Keratinocyte (primary cell): ENCODE results near the gene SPRN. TPM values are rescaled to one million over a fixed set of nuclear protein-coding genes. Genes with fewer than 3 reads are reported as not detected.

Source experiments
- DNase-seq: peaks from one replicate; pipeline ENCODE4 v3.0.0-alpha.2; 2011; ENCODE audit warnings: low read depth, missing footprints, low spot score
- FAIRE-seq: peaks from 2 replicates; lab custom pipeline; 2011; peaks lifted over from hg19 to GRCh38; lab: Jason Lieb, UNC
- H2AFZ ChIP-seq: 2 replicates; pipeline ENCODE4 v1.6.0; 2012; ENCODE audit warnings: low read length, control low read depth, inconsistent platforms; ENCODE audit not compliant: control insufficient read depth
- H3K27ac ChIP-seq: 2 replicates; pipeline ENCODE4 v1.5.1; 2011; ENCODE audit warnings: low read length; ENCODE audit not compliant: control insufficient read depth, insufficient read depth
- H3K27me3 ChIP-seq: 3 replicates; pipeline ENCODE4 v1.6.0; 2011; ENCODE audit warnings: low read length; ENCODE audit not compliant: control insufficient read depth, insufficient read depth; ENCODE audit errors: extremely low read depth
- H3K36me3 ChIP-seq, 2 experiments: 2 replicates in 1 of 2; 3 replicates in 1 of 2; pipeline ENCODE4 v1.5.1; 2011; ENCODE audit warnings: low read length in 2 of 2, mild to moderate bottlenecking in 1 of 2; ENCODE audit not compliant: control insufficient read depth in 2 of 2, insufficient read depth in 2 of 2; ENCODE audit errors: extremely low read depth in 1 of 2
- H3K4me1 ChIP-seq: 3 replicates; pipeline ENCODE4 v1.5.1; 2011; ENCODE audit warnings: low read length; ENCODE audit not compliant: control insufficient read depth, insufficient read depth; ENCODE audit errors: extremely low read depth
- H3K4me2 ChIP-seq: 3 replicates; pipeline ENCODE4 v1.6.0; 2011; ENCODE audit warnings: low read depth, low read length; ENCODE audit not compliant: control insufficient read depth, insufficient read depth; ENCODE audit errors: extremely low read depth
- H3K4me3 ChIP-seq, 3 experiments: fragments of 200-600 bp in 1 of 3; sonication (generic) in 1 of 3; 2 replicates in 2 of 3; 3 replicates in 1 of 3; pipeline ENCODE4 v1.5.1; 2011 to 2016; ENCODE audit warnings: low read length in 3 of 3, mild to moderate bottlenecking in 3 of 3, control low read depth in 2 of 3, inconsistent platforms in 1 of 3, low read depth in 1 of 3, mixed read lengths in 1 of 3, mixed run types in 1 of 3, moderate library complexity in 1 of 3; ENCODE audit not compliant: control insufficient read depth in 2 of 3, insufficient read depth in 2 of 3; ENCODE audit errors: extremely low read depth in 1 of 3
- H3K79me2 ChIP-seq: 2 replicates; pipeline ENCODE4 v1.6.0; 2012; ENCODE audit warnings: low read length; ENCODE audit not compliant: control insufficient read depth, insufficient read depth
- H3K9ac ChIP-seq: 3 replicates; pipeline ENCODE4 v1.6.0; 2011; ENCODE audit warnings: low read length; ENCODE audit not compliant: control insufficient read depth, insufficient read depth; ENCODE audit errors: extremely low read depth
- H3K9me1 ChIP-seq: 3 replicates; pipeline ENCODE4 v1.6.0; 2011; ENCODE audit warnings: low read length; ENCODE audit not compliant: control insufficient read depth, insufficient read depth; ENCODE audit errors: extremely low read depth
- H3K9me3 ChIP-seq: 2 replicates; pipeline ENCODE4 v1.5.1; 2012; ENCODE audit warnings: low read depth, low read length; ENCODE audit not compliant: control insufficient read depth
- H4K20me1 ChIP-seq: 3 replicates; pipeline ENCODE4 v1.6.0; 2011; ENCODE audit warnings: low read length; ENCODE audit not compliant: control insufficient read depth, insufficient read depth; ENCODE audit errors: extremely low read depth
- CTCF ChIP-seq, 3 experiments: IDR thresholded peaks in 1 of 3; conservative IDR thresholded peaks in 1 of 3; optimal IDR thresholded peaks in 1 of 3; 2 replicates in 2 of 3; 3 replicates in 1 of 3; pipeline versions ENCODE3 to v1.5.1; 2011; ENCODE audit warnings: low read length in 3 of 3, mild to moderate bottlenecking in 3 of 3, moderate library complexity in 2 of 3, control low read depth in 1 of 3, inconsistent platforms in 1 of 3; ENCODE audit not compliant: insufficient read depth in 2 of 3; ENCODE audit errors: extremely low read depth in 1 of 3
- EZH2 ChIP-seq: IDR thresholded peaks from one replicate; pipeline ENCODE4 v1.6.1; 2012; ENCODE audit warnings: inconsistent platforms, mild to moderate bottlenecking, low read length, moderate library complexity
- dilution Hi-C: fragments of 300-500 bp; cut with MboI; formaldehyde crosslinking; loops from one replicate; pipeline ENCODE4 v1.7.0; 2020; ENCODE audit warnings: low sequenced_read_pairs; ENCODE audit not compliant: extremely low pct_ligation_motif_present
- polyA plus RNA-seq, 5 experiments: library from polyadenylated mRNA; depleted of rRNA in 3 of 5; stranded (reverse) in 3 of 5; stranded (forward) in 1 of 5; unstranded in 1 of 5; fragments of >200 nt; gene quantifications; 1 replicate in 1 of 5; 2 replicates in 3 of 5; 3 replicates in 1 of 5; pipeline versions ENCODE4 v1.2.1 to v1.2.3, GENCODE V29; 2011 to 2012; ENCODE audit warnings: missing spikeins in 2 of 5, low read depth in 1 of 5, low replicate concordance in 1 of 5

SPRN gene
- polyA plus RNA-seq, 1 donor (not counting 4 experiments of a cell fraction or from before 2014, with no cell fraction given) = 0.01 TPM

DNA sequence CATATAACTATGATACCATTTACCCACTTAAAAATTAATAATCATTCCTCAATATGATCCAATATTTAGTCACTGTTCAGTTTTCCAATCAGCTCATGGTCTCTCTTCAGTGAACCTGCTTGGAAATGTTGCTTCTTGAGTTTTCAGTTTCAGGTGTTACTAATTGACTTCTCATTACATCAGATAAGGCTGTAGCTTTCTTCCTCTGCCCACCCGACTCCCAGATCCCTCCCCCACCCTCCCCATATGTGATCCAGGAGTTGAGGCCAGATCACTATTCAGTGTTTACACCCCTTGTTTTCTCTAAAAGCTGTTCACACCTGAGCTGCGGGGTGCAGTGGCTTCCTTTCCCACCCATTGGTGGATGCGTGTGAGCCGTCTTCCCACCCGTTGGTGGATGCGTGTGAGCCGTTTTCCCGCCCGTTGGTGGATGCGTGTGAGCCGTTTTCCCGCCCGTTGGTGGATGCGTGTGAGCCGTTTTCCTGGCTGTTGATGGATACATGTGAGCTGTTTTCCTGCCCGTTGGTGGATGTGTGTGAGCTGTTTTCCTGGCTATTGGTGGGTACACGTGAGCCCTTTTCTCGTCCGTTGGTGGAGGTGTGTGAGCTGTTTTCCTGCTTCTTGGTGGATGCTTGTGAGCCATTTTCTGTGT lies 33.7 kb downstream of the SPRN start:
- H3K9ac ChIP-seq = no peak overlapping the region
- H3K36me3 ChIP-seq = peaks cover 0 to 5% of the 10 kb centered on the region in 2 experiments
- H3K4me2 ChIP-seq = no peak overlapping the region
- no peaks in the 10 kb centered on the region for H3K27me3 ChIP-seq
- no peak for TF ChIP-seq EZH2
- TF ChIP-seq CTCF (optimal IDR thresholded peaks at IDR 0.05 in 1 of 3, IDR thresholded peaks at IDR 0.05 in 1 of 3, conservative IDR thresholded peaks at IDR 0.05 in 1 of 3; ENCODE audit: extremely low read depth in 1 of 3, insufficient read depth in 2 of 3, low read length in 3 of 3) = no peak
- no peaks in the 10 kb centered on the region for H3K9me3 ChIP-seq
- H3K4me3 ChIP-seq = no peak overlapping the region
- DNase-seq (no peak), FAIRE-seq (no peak)
- no peaks in the 10 kb centered on the region for H4K20me1 ChIP-seq
- H3K27ac ChIP-seq = no peak overlapping the region
- no peak overlapping the region for H2AFZ ChIP-seq
- peaks cover 19% of the 10 kb centered on the region for H3K4me1 ChIP-seq
- peaks cover 16% of the 10 kb centered on the region for H3K79me2 ChIP-seq
- dilution Hi-C loops = no loop called here
- no peaks in the 10 kb centered on the region for H3K9me1 ChIP-seq

DNA sequence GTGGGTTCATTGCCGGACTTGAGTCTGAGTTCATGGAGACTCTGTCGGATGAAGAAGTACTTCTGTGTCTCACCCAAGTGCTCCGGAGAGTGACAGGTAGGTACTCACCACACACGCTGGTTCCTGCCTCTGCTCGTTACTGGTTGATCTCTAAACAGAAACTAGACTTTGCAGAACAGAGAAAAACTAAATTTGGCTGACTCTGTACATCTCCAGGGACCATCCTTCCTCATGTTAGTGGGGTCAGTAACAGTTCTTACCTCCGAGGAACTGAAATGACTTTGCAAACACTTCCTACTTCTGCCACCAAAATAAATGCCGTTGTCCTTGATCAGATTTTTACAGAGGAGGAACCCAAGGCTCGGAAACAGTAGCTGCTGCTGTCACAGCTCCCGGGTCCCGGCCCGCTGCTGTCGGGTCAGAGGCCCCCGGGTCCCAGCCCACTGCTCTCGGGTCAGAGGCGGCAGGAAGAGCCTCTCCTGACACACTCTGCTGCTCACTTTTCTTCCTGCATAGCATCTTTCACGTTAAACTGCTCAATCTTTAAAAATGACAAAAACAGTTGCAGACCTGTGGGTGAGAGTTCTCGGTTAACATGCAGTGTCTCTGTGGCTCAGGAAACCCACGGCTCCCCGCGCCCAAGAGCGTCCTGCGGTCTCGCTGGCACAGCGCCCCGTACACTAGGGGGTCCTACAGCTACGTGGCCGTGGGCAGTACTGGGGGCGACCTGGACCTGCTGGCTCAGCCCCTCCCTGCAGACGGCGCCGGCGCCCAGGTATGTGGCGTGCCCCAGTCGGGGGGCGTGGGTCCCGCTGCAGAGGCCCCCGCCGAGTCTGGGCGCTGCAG lies 35.2 kb downstream of the SPRN start:
- dilution Hi-C loops = no loop called here
- H3K9ac ChIP-seq = no peak overlapping the region
- H3K79me2 ChIP-seq = peaks cover 2% of the 10 kb centered on the region
- H3K4me3 ChIP-seq = no peak overlapping the region
- H2AFZ ChIP-seq = no peak overlapping the region
- FAIRE-seq (no peak), DNase-seq (no peak)
- H3K4me2 ChIP-seq = no peak overlapping the region
- no peaks in the 10 kb centered on the region for H4K20me1 ChIP-seq
- TF ChIP-seq CTCF (optimal IDR thresholded peaks at IDR 0.05 in 1 of 3, IDR thresholded peaks at IDR 0.05 in 1 of 3, conservative IDR thresholded peaks at IDR 0.05 in 1 of 3; ENCODE audit: extremely low read depth in 1 of 3, insufficient read depth in 2 of 3, low read length in 3 of 3) (no peak), EZH2 (no peak)
- no peaks in the 10 kb centered on the region for H3K36me3 ChIP-seq
- no peaks in the 10 kb centered on the region for H3K9me3 ChIP-seq
- H3K4me1 ChIP-seq = peaks cover 11% of the 10 kb centered on the region
- no peaks in the 10 kb centered on the region for H3K27me3 ChIP-seq
- no peaks in the 10 kb centered on the region for H3K9me1 ChIP-seq
- no peak overlapping the region for H3K27ac ChIP-seq
